GM12872 (cell line): Measurements from ENCODE around the gene PTPRD.

Experiments used
- CTCF ChIP-seq: IDR thresholded peaks from 3 replicates; pipeline ENCODE4 v1.5.1; 2011; ENCODE audit warnings: low read depth, mild to moderate bottlenecking, low read length, moderate library complexity; ENCODE audit not compliant: insufficient read depth

The PTPRD gene

GRCh38 chr9:8381601-8382000, 2231.2 kb downstream of the PTPRD start:
- TF ChIP-seq CTCF: no peak

GRCh38 chr9:8374471-8374870, 2238.3 kb downstream of the PTPRD start:
- no peak for TF ChIP-seq CTCF

- TF ChIP-seq CTCF: no peak
These were observed 2241.1 kb downstream of the PTPRD start for GRCh38 chr9:8371686-8372085.

GRCh38 chr9:8366161-8366926, 2246.5 kb downstream of the PTPRD start:
- TF ChIP-seq CTCF: no peak

- no peak for TF ChIP-seq CTCF
These were observed 2247.2 kb downstream of the PTPRD start for GRCh38 chr9:8365466-8366160.

- TF ChIP-seq CTCF: no peak
These were observed 2247.8 kb downstream of the PTPRD start for GRCh38 chr9:8365029-8365428.

- TF ChIP-seq CTCF: no peak
These were observed 2248.6 kb downstream of the PTPRD start for GRCh38 chr9:8364026-8364752.
